Hepatocyte (in vitro differentiated cells): ENCODE measurements around the gene BTBD19.

Experiments
- CTCF ChIP-seq: fragments of 200-600 bp; sonication (generic); IDR thresholded peaks from 2 replicates; pipeline ENCODE4 v1.5.1; 2016; ENCODE audit warnings: antibody characterized with exemption, mild to moderate bottlenecking; ENCODE audit not compliant: poor library complexity
- EZH2 ChIP-seq: fragments of 200-600 bp; sonication (generic); IDR thresholded peaks from 2 replicates; pipeline ENCODE4 v1.6.1; 2016; ENCODE audit warnings: antibody characterized with exemption, mild to moderate bottlenecking, borderline replicate concordance
- EZH2phosphoT487 ChIP-seq: fragments of 200-600 bp; sonication (generic); IDR thresholded peaks from one replicate; pipeline ENCODE4 v1.6.1; 2018; ENCODE audit warnings: antibody characterized with exemption, mild to moderate bottlenecking, low read depth, moderate library complexity; ENCODE audit not compliant: unreplicated experiment, severe bottlenecking

GRCh38 chr1:44801491-44802305 lies 6.6 kb upstream of the BTBD19 start:
- TF ChIP-seq EZH2 (no peak), CTCF (no peak), EZH2phosphoT487 (no peak)
